H1 (cell line): ENCODE data around the gene ZNF511. TPM values are rescaled to one million over a fixed set of nuclear protein-coding genes. Genes with fewer than 3 reads are reported as not detected.

Source experiments
- CTCF ChIA-PET: fragments of 300-600 bp; sonication (Branson Sonifier 250); formaldehyde crosslinking; loops from one replicate; lab custom pipeline; 2021; ENCODE audit not compliant: partially characterized antibody; lab: Charles Lee
- POLR2A ChIA-PET: fragments of 300-600 bp; sonication (Branson Sonifier 250); formaldehyde crosslinking; loops from one replicate; lab custom pipeline; 2021; ENCODE audit warnings: inconsistent platforms; ENCODE audit not compliant: partially characterized antibody; lab: Charles Lee
- DNase-seq, 2 experiments: peaks; one replicate each; pipeline versions ENCODE4 v3.0.0 to v3.0.0-alpha.2; 2010 to 2022; ENCODE audit warnings: low spot score in 2 of 2, low read depth in 1 of 2, mixed read lengths in 1 of 2
- FAIRE-seq: peaks from 2 replicates; lab custom pipeline; 2011; peaks lifted over from hg19 to GRCh38; lab: Jason Lieb, UNC
- H2AFZ ChIP-seq: 2 replicates; pipeline ENCODE4 v1.8.1; 2012; ENCODE audit warnings: low read length, inconsistent platforms
- H2AK5ac ChIP-seq: 2 replicates; pipeline ENCODE4 v1.6.1; 2013; ENCODE audit warnings: low read depth, low read length
- H2BK120ac ChIP-seq: replicated peaks from 2 replicates; pipeline ENCODE3; 2013; ENCODE audit warnings: low read depth, low read length, inconsistent platforms
- H2BK12ac ChIP-seq: 2 replicates; pipeline ENCODE4 v1.6.1; 2013; ENCODE audit warnings: low read depth, low read length
- H2BK15ac ChIP-seq: 2 replicates; pipeline ENCODE4 v1.6.1; 2013; ENCODE audit warnings: low read length
- H2BK20ac ChIP-seq: 2 replicates; pipeline ENCODE4 v1.6.1; 2013; ENCODE audit warnings: low read length
- H2BK5ac ChIP-seq: 2 replicates; pipeline ENCODE4 v1.6.1; 2013; ENCODE audit warnings: low read depth, low read length
- H3K14ac ChIP-seq: 2 replicates; pipeline ENCODE4 v1.6.1; 2013; ENCODE audit warnings: inconsistent platforms; ENCODE audit not compliant: insufficient read length
- H3K18ac ChIP-seq: 2 replicates; pipeline ENCODE4 v1.6.1; 2013; ENCODE audit warnings: low read length; ENCODE audit errors: extremely low read depth
- H3K23ac ChIP-seq: 2 replicates; pipeline ENCODE4 v1.6.1; 2013; ENCODE audit warnings: inconsistent platforms; ENCODE audit not compliant: insufficient read length
- H3K23me2 ChIP-seq: 2 replicates; pipeline ENCODE4 v1.6.1; 2013; ENCODE audit warnings: low read depth, low read length
- H3K27ac ChIP-seq: 2 replicates; pipeline ENCODE4 v1.6.1; 2011; ENCODE audit warnings: low read depth, low read length, inconsistent platforms
- H3K27me3 ChIP-seq, 4 experiments: replicated peaks in 1 of 4; 1 replicate in 1 of 4; 2 replicates in 3 of 4; pipeline versions ENCODE4 v1.6.1 to v1.8.1; 2011 to 2013; ENCODE audit warnings: low read length in 3 of 4, mild to moderate bottlenecking in 3 of 4, inconsistent platforms in 2 of 4, mixed read lengths in 2 of 4, moderate library complexity in 1 of 4; ENCODE audit not compliant: control insufficient read depth in 3 of 4, insufficient read depth in 3 of 4; ENCODE audit errors: extremely low read depth in 1 of 4
- H3K36me3 ChIP-seq, 4 experiments: 2 replicates each; pipeline versions ENCODE4 v1.6.1 to v1.8.1; 2011 to 2013; ENCODE audit warnings: mild to moderate bottlenecking in 4 of 4, low read length in 3 of 4, moderate library complexity in 2 of 4, control low read depth in 1 of 4, inconsistent platforms in 1 of 4; ENCODE audit not compliant: insufficient read depth in 4 of 4, control insufficient read depth in 2 of 4
- H3K4ac ChIP-seq: replicated peaks from 2 replicates; pipeline ENCODE3; 2013; ENCODE audit warnings: low read length, low read depth, mixed read lengths, inconsistent platforms; ENCODE audit not compliant: insufficient read length
- H3K4me1 ChIP-seq, 4 experiments: replicated peaks in 1 of 4; 1 replicate in 1 of 4; 2 replicates in 3 of 4; pipeline versions ENCODE4 v1.6.1 to v1.8.1; 2011 to 2013; ENCODE audit warnings: low read length in 3 of 4, inconsistent platforms in 2 of 4, mixed read lengths in 1 of 4; ENCODE audit not compliant: insufficient read depth in 4 of 4, control insufficient read depth in 3 of 4
- H3K4me2 ChIP-seq, 2 experiments: 2 replicates each; pipeline versions ENCODE4 v1.6.1 to v1.8.1; 2011 to 2013; ENCODE audit warnings: low read depth in 2 of 2, low read length in 2 of 2, control low read depth in 1 of 2, inconsistent platforms in 1 of 2, mild to moderate bottlenecking in 1 of 2; ENCODE audit not compliant: insufficient read depth in 1 of 2
- H3K4me3 ChIP-seq, 4 experiments: fragments of 200-600, 300-600 bp in 1 of 4; sonication (generic), shearing (Covaris generic), sonication (Bioruptor Twin) in 1 of 4; 2 replicates each; pipeline versions ENCODE4 v1.5.1 to v1.8.1; 2011 to 2016; ENCODE audit warnings: low read length in 4 of 4, low read depth in 3 of 4, control low read depth in 2 of 4, inconsistent platforms in 2 of 4, mild to moderate bottlenecking in 2 of 4, mixed read lengths in 1 of 4, moderate library complexity in 1 of 4; ENCODE audit not compliant: insufficient read depth in 2 of 4; ENCODE audit errors: extremely low read depth in 1 of 4
- H3K56ac ChIP-seq: replicated peaks from 2 replicates; pipeline ENCODE3; 2013; ENCODE audit warnings: low read depth, mild to moderate bottlenecking, mixed read lengths, low read length, inconsistent platforms; ENCODE audit not compliant: insufficient read length
- H3K79me1 ChIP-seq: 2 replicates; pipeline ENCODE4 v1.6.1; 2013; ENCODE audit warnings: low read depth, low read length, control low read depth
- H3K79me2 ChIP-seq, 2 experiments: 2 replicates each; pipeline versions ENCODE4 v1.6.1 to v1.8.1; 2012 to 2013; ENCODE audit warnings: low read length in 2 of 2, mild to moderate bottlenecking in 2 of 2, inconsistent platforms in 1 of 2; ENCODE audit not compliant: insufficient read depth in 2 of 2, control insufficient read depth in 1 of 2
- H3K9ac ChIP-seq, 4 experiments: replicated peaks in 1 of 4; 1 replicate in 1 of 4; 2 replicates in 3 of 4; pipeline versions ENCODE4 v1.6.1 to v1.8.1; 2011 to 2013; ENCODE audit warnings: low read depth in 3 of 4, low read length in 3 of 4, control low read depth in 2 of 4, mild to moderate bottlenecking in 2 of 4, moderate library complexity in 2 of 4, inconsistent platforms in 1 of 4; ENCODE audit errors: extremely low read depth in 1 of 4
- H3K9me3 ChIP-seq, 2 experiments: 2 replicates each; pipeline versions ENCODE4 v1.6.1 to v1.8.1; 2012 to 2013; ENCODE audit warnings: mild to moderate bottlenecking in 2 of 2, moderate library complexity in 2 of 2, control low read depth in 1 of 2, inconsistent platforms in 1 of 2, low read depth in 1 of 2, low read length in 1 of 2, mixed read lengths in 1 of 2; ENCODE audit not compliant: insufficient read depth in 2 of 2
- H4K20me1 ChIP-seq, 2 experiments: replicated peaks in 1 of 2; 2 replicates each; pipeline versions ENCODE3 to v1.8.1; 2011 to 2013; ENCODE audit warnings: inconsistent platforms in 2 of 2, low read length in 2 of 2, mild to moderate bottlenecking in 1 of 2; ENCODE audit not compliant: insufficient read depth in 2 of 2, control insufficient read depth in 1 of 2
- H4K5ac ChIP-seq: 2 replicates; pipeline ENCODE4 v1.6.1; 2013; ENCODE audit warnings: low read length, low read depth, mixed read lengths, inconsistent platforms; ENCODE audit not compliant: insufficient read length
- H4K8ac ChIP-seq: 2 replicates; pipeline ENCODE4 v1.8.0; 2013; ENCODE audit warnings: mild to moderate bottlenecking, moderate library complexity, low read length, inconsistent platforms; ENCODE audit not compliant: insufficient read depth; ENCODE audit errors: extremely low read depth
- H4K91ac ChIP-seq: replicated peaks from 2 replicates; pipeline ENCODE3; 2013; ENCODE audit warnings: low read length, mixed read lengths, inconsistent platforms; ENCODE audit not compliant: insufficient read length
- E2F6 ChIP-seq: IDR thresholded peaks from 2 replicates; pipeline ENCODE4 v1.6.1; 2012; ENCODE audit warnings: inconsistent platforms
- RFX5 ChIP-seq: IDR thresholded peaks from 2 replicates; pipeline ENCODE4 v1.6.1; 2011; ENCODE audit warnings: low read depth, low read length, improper control_type of control experiment, borderline replicate concordance
- RNF2 ChIP-seq: fragments of 200-900, 300-1000 bp; sonication (generic); IDR thresholded peaks from 2 replicates; pipeline ENCODE4 v1.7.1; 2016; ENCODE audit warnings: borderline replicate concordance, low read depth, mild to moderate bottlenecking, antibody characterized with exemption, low read length; ENCODE audit not compliant: poor library complexity, severe bottlenecking; ENCODE audit errors: missing control alignments
- SUZ12 ChIP-seq: fragments of 200-600 bp; sonication (generic); IDR thresholded peaks from 2 replicates; pipeline ENCODE4 v1.6.1; 2012; ENCODE audit warnings: mild to moderate bottlenecking, inconsistent platforms, low read length, moderate library complexity, mixed read lengths
- WGBS, 2 experiments: shearing (Covaris generic) in 1 of 2; methylation state at CpG; one replicate each; pipeline versions ENCODE4 v1.1.6 to v1.1.7; 2013 to 2015; ENCODE audit warnings: low lambda C conversion rate in 2 of 2, mixed read lengths in 2 of 2, inconsistent platforms in 1 of 2, low coverage in 1 of 2, missing lambda C conversion rate in 1 of 2; ENCODE audit not compliant: insufficient replicate concordance in 2 of 2, insufficient coverage in 1 of 2, insufficient read length in 1 of 2; ENCODE audit errors: extremely low coverage in 1 of 2, missing lambda C conversion rate in 1 of 2; 5-methylcytosine and 5-hydroxymethylcytosine counted together
- polyA plus RNA-seq, 7 experiments: library from polyadenylated mRNA; depleted of rRNA in 3 of 7; stranded (reverse) in 5 of 7; unstranded in 2 of 7; fragments of >200 nt in 5 of 7; fragments of 200-250 nt in 2 of 7; gene quantifications; 1 replicate in 5 of 7; 2 replicates in 1 of 7; 4 replicates in 1 of 7; pipeline versions ENCODE4 v1.2.1 to v1.2.3, GENCODE V29; 2011 to 2013; ENCODE audit warnings: missing spikeins in 2 of 7, mixed read lengths in 2 of 7
- total RNA-seq: library from RNA; stranded (reverse); fragmentation: NEBNext Ultra II Directional; extraction: Animal tissue kit (Norgen Biotek cat#: 25700); gene quantifications from 2 replicates; pipeline ENCODE4 v1.2.1, GENCODE V29; 2021

ZNF511 gene
- total and polyA plus RNA-seq, 2 of the 8 experiments (the other 6 are each of a cell fraction or from before 2014, with no cell fraction given) = 55.4 to 71.7 TPM

- Histone ChIP-seq H3K4ac (no peak overlapping the region), H4K91ac (no peak overlapping the region), H2BK120ac (no peak overlapping the region), H3K56ac (no peak overlapping the region), H3K9ac (no peak overlapping the region), H2AK5ac (no peak overlapping the region), H2AFZ (no peak overlapping the region), H3K27me3 (no peaks in the 10 kb centered on the region), H2BK12ac (no peak overlapping the region), H3K14ac (no peak overlapping the region), H3K4me1 (peaks cover 0 to 3% (median 0%) of the 10 kb centered on the region in 4 experiments; a peak in 3 of 7 replicates), H3K18ac (no peak overlapping the region), H3K79me2 (no peaks in the 10 kb centered on the region)
- FAIRE-seq = no peak
- 87% methylated on average over 25 of the region's 26 CpGs; no CpG with 5 or more reads in 1 of the 2 experiments for WGBS, 2 experiments
- TF ChIP-seq E2F6 (no peak), RFX5 (no peak), RNF2 (no peak), SUZ12 (no peak)
- TF ChIP-seq, all 59 proteins: peak for 0
- Histone ChIP-seq H3K36me3 (no peaks in the 10 kb centered on the region), H2BK15ac (no peak overlapping the region), H2BK5ac (no peak overlapping the region), H3K23me2 (no peaks in the 10 kb centered on the region), H2BK20ac (no peak overlapping the region), H3K27ac (no peak overlapping the region), H3K9me3 (no peaks in the 10 kb centered on the region), H4K5ac (no peak overlapping the region), H4K8ac (no peak overlapping the region), H4K20me1 (peaks cover 0 to 1% of the 10 kb centered on the region in 2 experiments), H3K4me3 (no peak overlapping the region), H3K79me1 (no peaks in the 10 kb centered on the region), H3K23ac (no peak overlapping the region), H3K4me2 (no peak overlapping the region)
- ChIA-PET POLR2A (interaction anchor here (1.3 kb wide), 1 partner anchor 42 kb away, joined by 3 read pairs; no protein-coding TSS in a partner anchor), CTCF (interaction anchor here (0.9 to 3.5 kb wide), 5 partner anchors 8 to 126 kb away, joined by 3 to 11 read pairs (median 4); partner anchors contain the start of gene ADAM8)
- DNase-seq = no peak
These were observed 39.3 kb upstream of the ZNF511 start for GRCh38 chr10:133269367-133269766.
